ENCODE data around the gene HPCAL1.
"Not testable (repeated sequence)": the region's sequence is repeated elsewhere in the genome, so short reads cannot be mapped to it uniquely, and the experiment has no call there.

HPCAL1 gene

GRCh38 chr2:10263526-10263925 lies 39.2 kb upstream of the HPCAL1 start:
- DNase-seq; H3K4me3 ChIP-seq (ENCODE audit: low read depth, low read length); H3K4ac ChIP-seq (ENCODE audit: low read depth, low read length); H3K4me2 ChIP-seq (ENCODE audit: low read length); H3K9me3 ChIP-seq (ENCODE audit: insufficient read depth, low read depth, low read length); H2BK120ac ChIP-seq (ENCODE audit: insufficient read depth, low read length, poor library complexity); H3K18ac ChIP-seq (ENCODE audit: low read length); H2AK5ac ChIP-seq (ENCODE audit: low read length); H3K27ac ChIP-seq (ENCODE audit: low read depth, low read length); H3K9ac ChIP-seq (ENCODE audit: low read length); H2AFZ ChIP-seq (ENCODE audit: insufficient read depth, low read length, poor library complexity); H3K36me3 ChIP-seq (ENCODE audit: control insufficient read depth in 1 of 2, insufficient read depth in 2 of 2, low read length in 2 of 2); H2BK5ac ChIP-seq (ENCODE audit: low read depth, low read length, poor library complexity); H4K91ac ChIP-seq (ENCODE audit: low read depth, low read length); H3K27me3 ChIP-seq (ENCODE audit: insufficient read depth, low read length); H3K79me2 ChIP-seq (ENCODE audit: control insufficient read depth, insufficient read depth, low read length, poor library complexity); H4K8ac ChIP-seq (ENCODE audit: low read depth, low read length); H2BK12ac ChIP-seq (ENCODE audit: low read length); H3K79me1 ChIP-seq (ENCODE audit: low read length); H3K4me1 ChIP-seq (ENCODE audit: control insufficient read depth in 1 of 2, insufficient read depth in 2 of 2, low read length in 2 of 2); H3K23ac ChIP-seq (ENCODE audit: low read length); H3K14ac ChIP-seq (ENCODE audit: low read length); H4K12ac ChIP-seq (ENCODE audit: low read depth, low read length): not testable (repeated sequence)
- WGBS (ENCODE audit: extremely low coverage, insufficient coverage, insufficient read length): no CpG with 5 or more reads among the region's 5 CpGs

DNA sequence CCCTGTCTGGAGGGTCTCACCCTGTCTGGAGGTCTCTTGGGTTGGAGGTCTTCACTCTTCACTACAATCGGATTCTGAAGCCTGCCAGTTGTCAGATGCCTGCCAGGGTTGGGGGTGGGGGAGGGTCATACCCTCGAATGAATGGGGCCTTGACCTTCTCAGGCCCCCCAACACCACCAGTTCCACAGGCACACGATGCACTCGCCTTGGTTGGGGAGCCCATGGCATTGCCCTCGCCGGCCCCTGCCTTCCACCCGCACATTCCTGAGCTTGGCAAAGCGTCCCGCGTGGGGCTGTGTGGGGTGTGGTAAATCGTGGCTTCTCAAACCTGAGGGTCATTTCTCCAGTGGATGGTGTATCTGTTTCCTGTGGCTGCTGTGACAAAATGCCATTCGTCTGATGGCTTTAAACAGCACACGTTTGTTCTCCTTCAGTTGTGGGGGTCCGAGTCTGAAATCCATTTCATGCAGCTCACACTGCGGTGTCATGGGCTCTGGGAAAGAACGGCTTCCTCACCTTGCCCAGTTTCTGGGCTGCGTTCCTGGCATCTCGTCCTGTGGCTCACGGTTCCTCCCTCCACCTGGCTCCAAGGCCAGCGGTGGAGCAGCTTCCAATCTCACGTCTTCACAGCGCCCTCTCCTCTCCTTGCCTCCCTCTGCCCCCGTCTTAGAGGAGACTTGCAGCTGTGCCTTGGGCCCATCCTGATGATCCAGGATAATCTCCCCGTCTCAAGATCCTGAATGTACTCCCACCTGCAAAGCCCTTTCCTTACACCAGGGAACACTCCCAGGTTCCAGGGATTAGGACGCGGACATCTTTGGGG lies 38.0 kb upstream of the HPCAL1 start:
- H2BK5ac ChIP-seq (ENCODE audit: low read depth, low read length, poor library complexity): no peak overlapping the region
- H3K4me2 ChIP-seq (ENCODE audit: low read length): no peak overlapping the region
- no peaks in the 10 kb centered on the region for H3K36me3 ChIP-seq (ENCODE audit: control insufficient read depth in 1 of 2, insufficient read depth in 2 of 2, low read length in 2 of 2)
- no peak overlapping the region for H3K23ac ChIP-seq (ENCODE audit: low read length)
- H3K14ac ChIP-seq (ENCODE audit: low read length): no peak overlapping the region
- H3K79me1 ChIP-seq (ENCODE audit: low read length): no peaks in the 10 kb centered on the region
- no peak overlapping the region for H2BK12ac ChIP-seq (ENCODE audit: low read length)
- H3K9me3 ChIP-seq (ENCODE audit: insufficient read depth, low read depth, low read length): no peaks in the 10 kb centered on the region
- H3K18ac ChIP-seq (ENCODE audit: low read length): no peak overlapping the region
- no peaks in the 10 kb centered on the region for H3K79me2 ChIP-seq (ENCODE audit: control insufficient read depth, insufficient read depth, low read length, poor library complexity)
- H4K8ac ChIP-seq (ENCODE audit: low read depth, low read length): no peak overlapping the region
- H3K27ac ChIP-seq (ENCODE audit: low read depth, low read length): no peak overlapping the region
- H4K91ac ChIP-seq (ENCODE audit: low read depth, low read length): no peak overlapping the region
- no peak overlapping the region for H4K12ac ChIP-seq (ENCODE audit: low read depth, low read length)
- H2BK120ac ChIP-seq (ENCODE audit: insufficient read depth, low read length, poor library complexity): no peak overlapping the region
- no peak overlapping the region for H3K4ac ChIP-seq (ENCODE audit: low read depth, low read length)
- no peak for DNase-seq
- no peak overlapping the region for H2AFZ ChIP-seq (ENCODE audit: insufficient read depth, low read length, poor library complexity)
- no peak overlapping the region for H2AK5ac ChIP-seq (ENCODE audit: low read length)
- WGBS (ENCODE audit: extremely low coverage, insufficient coverage, insufficient read length): no CpG with 5 or more reads among the region's 26 CpGs
- H3K9ac ChIP-seq (ENCODE audit: low read length): no peak overlapping the region
- H3K4me1 ChIP-seq (ENCODE audit: control insufficient read depth in 1 of 2, insufficient read depth in 2 of 2, low read length in 2 of 2): no peaks in the 10 kb centered on the region
- H3K4me3 ChIP-seq (ENCODE audit: low read depth, low read length): no peak overlapping the region
- no peaks in the 10 kb centered on the region for H3K27me3 ChIP-seq (ENCODE audit: insufficient read depth, low read length)

DNA sequence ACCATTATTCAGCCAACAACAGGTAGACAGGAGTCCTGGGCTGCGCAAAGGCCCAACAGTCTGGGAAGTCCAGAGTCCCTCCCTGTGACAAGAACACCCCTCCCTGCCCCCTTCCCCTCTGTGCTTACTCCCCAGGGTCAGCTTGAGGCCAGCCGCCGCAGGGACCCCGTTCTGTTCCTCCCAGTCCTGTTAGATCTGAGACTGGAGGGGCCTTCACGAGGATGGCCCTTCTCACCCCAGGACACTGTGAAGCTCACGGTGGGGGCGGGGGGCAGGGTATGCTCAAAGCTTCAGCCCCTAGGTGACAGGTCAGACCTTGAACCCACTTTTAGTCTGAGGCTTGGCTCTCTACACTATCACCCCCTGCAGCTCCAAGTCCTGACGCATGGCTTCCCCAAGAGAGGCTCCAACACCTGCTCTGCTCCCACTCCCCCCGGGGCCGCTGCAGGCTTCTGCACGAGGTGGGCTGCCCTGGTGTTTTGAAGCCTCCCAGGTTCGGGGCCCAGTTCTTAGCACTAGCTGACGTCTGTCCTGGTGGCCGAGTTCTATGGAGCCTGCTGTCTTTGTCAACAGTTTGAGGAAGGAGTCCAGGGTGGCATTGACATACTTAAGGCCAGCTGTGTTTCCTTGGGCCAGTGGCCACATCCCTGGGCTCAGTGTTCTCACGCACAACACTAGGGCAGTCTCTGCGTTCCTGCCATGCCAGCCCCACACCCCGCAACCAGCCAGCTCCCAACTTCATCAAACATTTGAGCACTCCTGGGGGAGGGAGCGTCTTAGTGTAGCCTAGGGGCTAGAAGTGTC lies 37.2 kb upstream of the HPCAL1 start:
- Histone ChIP-seq H3K79me2 (ENCODE audit: control insufficient read depth, insufficient read depth, low read length, poor library complexity) (no peaks in the 10 kb centered on the region), H3K79me1 (ENCODE audit: low read length) (no peaks in the 10 kb centered on the region), H3K14ac (ENCODE audit: low read length) (no peak overlapping the region), H3K36me3 (ENCODE audit: control insufficient read depth in 1 of 2, insufficient read depth in 2 of 2, low read length in 2 of 2) (no peaks in the 10 kb centered on the region), H2AK5ac (ENCODE audit: low read length) (no peak overlapping the region), H3K9ac (ENCODE audit: low read length) (no peak overlapping the region), H3K9me3 (ENCODE audit: insufficient read depth, low read depth, low read length) (no peaks in the 10 kb centered on the region), H3K4me3 (ENCODE audit: low read depth, low read length) (no peak overlapping the region), H3K27me3 (ENCODE audit: insufficient read depth, low read length) (no peaks in the 10 kb centered on the region), H3K18ac (ENCODE audit: low read length) (no peak overlapping the region), H3K4me2 (ENCODE audit: low read length) (no peak overlapping the region), H4K8ac (ENCODE audit: low read depth, low read length) (no peak overlapping the region), H2BK120ac (ENCODE audit: insufficient read depth, low read length, poor library complexity) (no peak overlapping the region), H4K91ac (ENCODE audit: low read depth, low read length) (no peak overlapping the region), H3K27ac (ENCODE audit: low read depth, low read length) (no peak overlapping the region), H3K4me1 (ENCODE audit: control insufficient read depth in 1 of 2, insufficient read depth in 2 of 2, low read length in 2 of 2) (no peaks in the 10 kb centered on the region), H4K12ac (ENCODE audit: low read depth, low read length) (no peak overlapping the region), H2BK5ac (ENCODE audit: low read depth, low read length, poor library complexity) (no peak overlapping the region), H2AFZ (ENCODE audit: insufficient read depth, low read length, poor library complexity) (no peak overlapping the region), H3K23ac (ENCODE audit: low read length) (no peak overlapping the region), H2BK12ac (ENCODE audit: low read length) (no peak overlapping the region), H3K4ac (ENCODE audit: low read depth, low read length) (no peak overlapping the region)
- WGBS (ENCODE audit: extremely low coverage, insufficient coverage, insufficient read length): no CpG with 5 or more reads among the region's 18 CpGs
- no peak for DNase-seq

DNA sequence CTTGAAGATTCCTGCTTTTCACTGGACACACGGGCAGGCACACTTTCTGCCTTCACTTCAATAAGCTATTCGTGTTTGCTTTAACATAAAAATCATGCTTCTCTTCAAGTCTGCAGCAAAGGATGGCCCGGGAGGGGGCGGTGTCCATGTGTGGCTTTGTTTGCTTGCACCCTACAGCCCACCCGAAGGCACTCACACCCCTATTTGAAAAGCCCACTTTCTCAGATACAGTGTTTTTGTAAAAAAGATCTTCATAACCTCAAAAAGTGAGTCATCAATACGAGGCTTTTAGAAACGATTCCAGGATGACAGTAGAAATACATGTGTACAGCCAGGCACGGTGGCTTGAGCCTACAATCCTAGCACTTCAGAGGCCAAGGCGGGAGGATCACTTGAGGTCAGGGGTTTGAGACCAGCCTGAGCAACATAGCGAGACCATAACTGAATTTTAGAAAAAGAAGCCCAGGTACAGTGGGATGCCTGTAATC lies 36.5 kb upstream of the HPCAL1 start:
- no CpG with 5 or more reads among the region's 10 CpGs for WGBS (ENCODE audit: extremely low coverage, insufficient coverage, insufficient read length)
- no peak overlapping the region for H3K14ac ChIP-seq (ENCODE audit: low read length)
- no peak overlapping the region for H2BK12ac ChIP-seq (ENCODE audit: low read length)

More for the DNA sequence above, 36.5 kb upstream of the HPCAL1 start:
- no peak overlapping the region for H4K12ac ChIP-seq (ENCODE audit: low read depth, low read length)
- H3K79me2 ChIP-seq (ENCODE audit: control insufficient read depth, insufficient read depth, low read length, poor library complexity): no peaks in the 10 kb centered on the region
- H2AK5ac ChIP-seq (ENCODE audit: low read length): no peak overlapping the region
- no peaks in the 10 kb centered on the region for H3K27me3 ChIP-seq (ENCODE audit: insufficient read depth, low read length)
- H3K9me3 ChIP-seq (ENCODE audit: insufficient read depth, low read depth, low read length): no peaks in the 10 kb centered on the region
- H3K9ac ChIP-seq (ENCODE audit: low read length): no peak overlapping the region
- no peak overlapping the region for H2BK120ac ChIP-seq (ENCODE audit: insufficient read depth, low read length, poor library complexity)
- H3K4me1 ChIP-seq (ENCODE audit: control insufficient read depth in 1 of 2, insufficient read depth in 2 of 2, low read length in 2 of 2): no peaks in the 10 kb centered on the region
- H2BK5ac ChIP-seq (ENCODE audit: low read depth, low read length, poor library complexity): no peak overlapping the region
- H3K4ac ChIP-seq (ENCODE audit: low read depth, low read length): no peak overlapping the region
- no peaks in the 10 kb centered on the region for H3K79me1 ChIP-seq (ENCODE audit: low read length)
- no peak overlapping the region for H3K18ac ChIP-seq (ENCODE audit: low read length)
- no peak overlapping the region for H3K23ac ChIP-seq (ENCODE audit: low read length)
- no peak for DNase-seq
- H3K36me3 ChIP-seq (ENCODE audit: control insufficient read depth in 1 of 2, insufficient read depth in 2 of 2, low read length in 2 of 2): no peaks in the 10 kb centered on the region
- H3K4me3 ChIP-seq (ENCODE audit: low read depth, low read length): no peak overlapping the region
- no peak overlapping the region for H3K4me2 ChIP-seq (ENCODE audit: low read length)
- no peak overlapping the region for H2AFZ ChIP-seq (ENCODE audit: insufficient read depth, low read length, poor library complexity)
- H3K27ac ChIP-seq (ENCODE audit: low read depth, low read length): no peak overlapping the region
- no peak overlapping the region for H4K8ac ChIP-seq (ENCODE audit: low read depth, low read length)
- no peak overlapping the region for H4K91ac ChIP-seq (ENCODE audit: low read depth, low read length)
